HG02623 (cell line): ENCODE measurements around the gene GRAMD2B.
"Not testable (repeated sequence)": the region's sequence is repeated elsewhere in the genome, so short reads cannot be mapped to it uniquely, and the experiment has no call there.

Experiments
- ATAC-seq: cut with Tn5 transposase; IDR thresholded peaks from one replicate; pipeline ENCODE4 v1.9.1; 2021; ENCODE audit warnings: moderate library complexity; ENCODE audit not compliant: unreplicated experiment

The GRAMD2B gene

GRCh38 chr5:126509339-126509738 lies 86.1 kb downstream of the GRAMD2B start:
- no peak for ATAC-seq

- ATAC-seq = no peak
Observed at GRCh38 chr5:126511961-126512360, 88.8 kb downstream of the GRAMD2B start.

- no peak for ATAC-seq
Observed at GRCh38 chr5:126512451-126512850, 89.2 kb downstream of the GRAMD2B start.

GRCh38 chr5:126513302-126513701 lies 90.1 kb downstream of the GRAMD2B start:
- no peak for ATAC-seq

GRCh38 chr5:126513703-126514102 lies 90.5 kb downstream of the GRAMD2B start:
- ATAC-seq = no peak

- no peak for ATAC-seq
Observed at GRCh38 chr5:126514131-126514557, 90.9 kb downstream of the GRAMD2B start.

GRCh38 chr5:126514558-126515141 lies 91.4 kb downstream of the GRAMD2B start:
- ATAC-seq = no peak

- no peak for ATAC-seq
Observed at GRCh38 chr5:126515337-126515736, 92.1 kb downstream of the GRAMD2B start.

GRCh38 chr5:126516133-126516532 lies 92.9 kb downstream of the GRAMD2B start:
- ATAC-seq = no peak

GRCh38 chr5:126516852-126517251 lies 93.6 kb downstream of the GRAMD2B start:
- no peak for ATAC-seq

GRCh38 chr5:126519223-126519622 lies 96.0 kb downstream of the GRAMD2B start:
- ATAC-seq = not testable (repeated sequence)

- ATAC-seq = no peak
Observed at GRCh38 chr5:126519637-126520592, 96.7 kb downstream of the GRAMD2B start.

GRCh38 chr5:126520593-126520953 lies 97.4 kb downstream of the GRAMD2B start:
- ATAC-seq = no peak

- ATAC-seq = no peak
Observed at GRCh38 chr5:126521130-126521529, 97.9 kb downstream of the GRAMD2B start.

GRCh38 chr5:126523818-126524510 lies 100.8 kb downstream of the GRAMD2B start:
- ATAC-seq = no peak

- no peak for ATAC-seq
Observed at GRCh38 chr5:126525630-126526245, 102.5 kb downstream of the GRAMD2B start.

- ATAC-seq = no peak
Observed at GRCh38 chr5:126526493-126526892, 103.3 kb downstream of the GRAMD2B start.

GRCh38 chr5:126527158-126527557 lies 103.9 kb downstream of the GRAMD2B start:
- ATAC-seq = no peak

GRCh38 chr5:126527892-126528291 lies 104.7 kb downstream of the GRAMD2B start:
- no peak for ATAC-seq

GRCh38 chr5:126531543-126532120 lies 108.4 kb downstream of the GRAMD2B start:
- ATAC-seq = no peak

- no peak for ATAC-seq
Observed at GRCh38 chr5:126534553-126534952, 111.3 kb downstream of the GRAMD2B start.
